ENCODE data around the gene ALDH1A1.

- TF ChIP-seq CTCF (IDR thresholded peaks at IDR 0.05 in 4 of 5, conservative IDR thresholded peaks at IDR 0.05 in 1 of 5), result no peak
- no peak for TF ChIP-seq POLR2A (IDR thresholded peaks at IDR 0.05)
These were observed 80.1 kb downstream of the ALDH1A1 start for GRCh38 chr9:72872718-72873117.
